MM.1S (cell line): ENCODE data around the gene ANKS1B.

Experiments
- EZH2 ChIP-seq: fragments of 300-600 bp; sonication (generic); optimal IDR thresholded peaks from 2 replicates; pipeline ENCODE3; 2017; ENCODE audit warnings: low read depth, mild to moderate bottlenecking, antibody characterized with exemption, low read length, mixed read lengths
- TF ChIP-seq, protein P1 (sequence below): fragments of 300-600 bp; sonication (generic); IDR thresholded peaks from 2 replicates; pipeline ENCODE4 v1.5.1; 2016; ENCODE audit warnings: antibody characterized with exemption, low read length, mixed read lengths

DNA sequence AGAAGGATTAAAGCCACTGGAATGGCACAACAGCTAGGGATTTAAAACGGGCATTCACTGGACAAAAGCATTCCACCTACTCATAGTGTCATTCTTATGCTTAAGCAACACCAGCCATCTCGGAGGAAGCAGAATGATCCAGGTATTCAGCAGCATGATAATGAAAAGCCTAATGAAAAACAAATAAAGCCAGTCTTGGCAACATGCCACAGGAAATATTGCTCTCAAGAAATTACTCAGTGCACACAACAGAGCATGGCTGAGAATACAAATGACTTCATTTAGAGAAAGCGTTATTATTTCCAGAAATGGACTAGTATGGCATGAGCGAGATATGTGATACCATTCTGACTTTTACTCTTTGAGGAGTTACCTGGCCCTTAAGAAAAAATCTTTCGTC, 897.5 kb downstream of the ANKS1B start:
- TF ChIP-seq, protein P1, sequence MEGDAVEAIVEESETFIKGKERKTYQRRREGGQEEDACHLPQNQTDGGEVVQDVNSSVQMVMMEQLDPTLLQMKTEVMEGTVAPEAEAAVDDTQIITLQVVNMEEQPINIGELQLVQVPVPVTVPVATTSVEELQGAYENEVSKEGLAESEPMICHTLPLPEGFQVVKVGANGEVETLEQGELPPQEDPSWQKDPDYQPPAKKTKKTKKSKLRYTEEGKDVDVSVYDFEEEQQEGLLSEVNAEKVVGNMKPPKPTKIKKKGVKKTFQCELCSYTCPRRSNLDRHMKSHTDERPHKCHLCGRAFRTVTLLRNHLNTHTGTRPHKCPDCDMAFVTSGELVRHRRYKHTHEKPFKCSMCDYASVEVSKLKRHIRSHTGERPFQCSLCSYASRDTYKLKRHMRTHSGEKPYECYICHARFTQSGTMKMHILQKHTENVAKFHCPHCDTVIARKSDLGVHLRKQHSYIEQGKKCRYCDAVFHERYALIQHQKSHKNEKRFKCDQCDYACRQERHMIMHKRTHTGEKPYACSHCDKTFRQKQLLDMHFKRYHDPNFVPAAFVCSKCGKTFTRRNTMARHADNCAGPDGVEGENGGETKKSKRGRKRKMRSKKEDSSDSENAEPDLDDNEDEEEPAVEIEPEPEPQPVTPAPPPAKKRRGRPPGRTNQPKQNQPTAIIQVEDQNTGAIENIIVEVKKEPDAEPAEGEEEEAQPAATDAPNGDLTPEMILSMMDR: no peak
- TF ChIP-seq EZH2: no peak
